H1 (cell line): ENCODE data around the gene RGS16.

ENCODE experiments used
- BCL11A ChIP-seq, 2 experiments: IDR thresholded peaks; one replicate each; pipeline ENCODE4 v1.6.1; 2011; ENCODE audit warnings: low read depth in 2 of 2, low read length in 2 of 2, mild to moderate bottlenecking in 2 of 2
- CREB1 ChIP-seq: IDR thresholded peaks from 2 replicates; pipeline ENCODE4 v1.6.1; 2012; ENCODE audit warnings: inconsistent platforms
- MAX ChIP-seq: IDR thresholded peaks from 2 replicates; pipeline ENCODE4 v1.6.1; 2012; ENCODE audit warnings: inconsistent platforms
- POLR2A ChIP-seq, 2 experiments: IDR thresholded peaks; 1 replicate in 1 of 2; 2 replicates in 1 of 2; pipeline ENCODE4 v1.6.1; 2011; ENCODE audit warnings: low read depth in 2 of 2, low read length in 2 of 2, mild to moderate bottlenecking in 2 of 2; ENCODE audit errors: control extremely low read depth in 1 of 2
- SP2 ChIP-seq: IDR thresholded peaks from 2 replicates; pipeline ENCODE4 v1.6.1; 2012; ENCODE audit warnings: mild to moderate bottlenecking, low read length, inconsistent platforms

GRCh38 chr1:182634306-182635072, 30.3 kb upstream of the RGS16 start:
- no peak for TF ChIP-seq POLR2A (IDR thresholded peaks at IDR 0.05; ENCODE audit: control extremely low read depth in 1 of 2, low read depth in 2 of 2, low read length in 2 of 2)
- no peak for TF ChIP-seq SP2
- no peak for TF ChIP-seq CREB1
- TF ChIP-seq MAX = no peak
- TF ChIP-seq BCL11A (IDR thresholded peaks at IDR 0.05; ENCODE audit: low read depth in 2 of 2, low read length in 2 of 2) = no peak
